IgD-negative memory B cell (primary cell): ENCODE results near the gene IL17C. TPM values are rescaled to one million over a fixed set of nuclear protein-coding genes. Genes with fewer than 3 reads are reported as not detected.
"Not testable (repeated sequence)": the region's sequence is repeated elsewhere in the genome, so short reads cannot be mapped to it uniquely, and the experiment has no call there.

Experiments used
- H3K27ac Mint-ChIP-seq, 3 donors: one replicate each; pipeline ENCODE4 v1.8.0; 2020 to 2022; ENCODE audit warnings: mild to moderate bottlenecking in 3 of 3, mixed read lengths in 3 of 3, moderate library complexity in 1 of 3
- H3K27me3 Mint-ChIP-seq: one replicate; pipeline ENCODE4 v1.8.0; 2021; ENCODE audit warnings: mixed read lengths
- H3K36me3 Mint-ChIP-seq: one replicate; pipeline ENCODE4 v1.8.0; 2020; ENCODE audit warnings: mild to moderate bottlenecking, mixed read lengths
- H3K4me1 Mint-ChIP-seq, 3 donors: one replicate each; pipeline ENCODE4 v1.8.0; 2020 to 2022; ENCODE audit warnings: mixed read lengths in 3 of 3, mild to moderate bottlenecking in 1 of 3
- H3K4me3 Mint-ChIP-seq, 4 donors: one replicate each; pipeline ENCODE4 v1.8.0; 2020 to 2022; ENCODE audit warnings: mild to moderate bottlenecking in 4 of 4, mixed read lengths in 4 of 4, moderate library complexity in 3 of 4
- H3K9me3 Mint-ChIP-seq, 3 donors: one replicate each; pipeline ENCODE4 v1.8.0; 2020 to 2021; ENCODE audit warnings: mixed read lengths in 3 of 3, mild to moderate bottlenecking in 1 of 3
- polyA plus RNA-seq: library from polyadenylated mRNA; unstranded; fragments of 300-500 nt; fragmentation: Illumina TruSeq; gene quantifications from one replicate; pipeline ENCODE4 v1.2.3, GENCODE V29; 2021

The IL17C gene
- polyA plus RNA-seq, 1 donor from 2014 or later, result not detected

DNA sequence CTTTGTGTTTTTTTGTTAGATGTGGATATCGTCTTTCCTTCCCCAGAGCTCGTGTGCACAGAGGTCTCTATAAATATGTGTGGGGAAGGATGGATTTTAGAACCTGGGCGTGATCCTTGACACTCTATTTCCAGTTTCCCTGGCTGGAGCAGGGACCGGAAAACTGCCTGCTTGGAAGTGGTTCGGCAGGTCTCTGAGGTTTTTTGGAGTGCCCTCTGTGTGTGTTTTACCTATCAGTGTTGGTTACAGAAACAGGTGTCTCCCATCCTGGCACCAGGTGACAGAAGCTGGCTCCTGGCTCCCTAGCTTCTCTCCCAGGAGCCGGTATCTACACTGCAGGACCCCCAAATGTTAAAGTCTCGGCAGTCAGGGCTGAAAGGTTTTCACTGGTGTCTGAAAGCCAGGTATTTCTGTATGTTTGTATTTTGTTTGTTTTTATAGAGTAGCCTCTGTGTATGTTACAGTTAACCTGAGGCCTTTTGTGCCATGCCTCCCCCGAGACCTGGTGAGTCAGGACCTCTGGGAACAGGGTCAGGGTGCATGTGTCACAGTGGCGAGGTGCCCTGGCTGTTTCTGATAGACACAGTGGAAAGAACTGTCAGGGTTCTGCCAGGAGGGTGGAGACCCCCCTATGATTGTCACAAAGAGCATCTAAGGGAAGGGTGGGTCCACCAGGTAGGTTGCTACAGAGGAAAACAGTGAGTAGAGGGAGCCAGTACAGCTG is 36.9 kb upstream of the IL17C start:
- H3K27me3 Mint-ChIP-seq, result no peaks in the 10 kb centered on the region
- H3K4me1 Mint-ChIP-seq, result peaks cover 0 to 6% (median 0%) of the 10 kb centered on the region in 3 donors
- peak overlapping the region in 1 of 4 donors; percentile 73 for H3K4me3 Mint-ChIP-seq
- H3K9me3 Mint-ChIP-seq, result no peaks in the 10 kb centered on the region
- no peaks in the 10 kb centered on the region for H3K36me3 Mint-ChIP-seq
- H3K27ac Mint-ChIP-seq, result peak overlapping the region in 2 of 3 donors; percentile 35 to 53

DNA sequence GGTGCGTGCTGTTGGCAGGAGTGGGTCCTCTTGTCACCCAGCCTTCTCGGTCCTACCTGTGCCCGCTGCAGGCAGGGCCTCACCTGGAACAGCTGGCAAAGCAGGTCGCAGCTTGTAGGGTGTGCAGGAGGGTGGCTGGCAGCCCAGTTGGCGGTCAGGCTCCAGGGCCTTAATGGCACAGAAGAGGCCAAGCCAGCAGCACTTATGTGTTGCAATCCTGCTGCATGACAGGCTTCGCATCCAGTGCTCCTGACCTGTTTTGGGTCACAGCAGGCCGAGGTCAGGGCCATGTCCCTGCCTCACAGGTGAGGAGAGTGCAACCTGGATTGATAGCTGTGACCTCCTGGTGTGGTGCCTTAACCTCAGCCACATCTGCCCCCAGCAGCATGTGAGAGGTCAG is 36.3 kb upstream of the IL17C start:
- H3K36me3 Mint-ChIP-seq, result no peaks in the 10 kb centered on the region
- peak overlapping the region in 1 of 3 donors; percentile 35 for H3K27ac Mint-ChIP-seq
- peak overlapping the region in 1 of 4 donors; percentile 73 for H3K4me3 Mint-ChIP-seq
- H3K27me3 Mint-ChIP-seq, result no peaks in the 10 kb centered on the region
- H3K9me3 Mint-ChIP-seq, result no peaks in the 10 kb centered on the region
- H3K4me1 Mint-ChIP-seq, result peaks cover 0 to 4% (median under 1%) of the 10 kb centered on the region in 3 donors

DNA sequence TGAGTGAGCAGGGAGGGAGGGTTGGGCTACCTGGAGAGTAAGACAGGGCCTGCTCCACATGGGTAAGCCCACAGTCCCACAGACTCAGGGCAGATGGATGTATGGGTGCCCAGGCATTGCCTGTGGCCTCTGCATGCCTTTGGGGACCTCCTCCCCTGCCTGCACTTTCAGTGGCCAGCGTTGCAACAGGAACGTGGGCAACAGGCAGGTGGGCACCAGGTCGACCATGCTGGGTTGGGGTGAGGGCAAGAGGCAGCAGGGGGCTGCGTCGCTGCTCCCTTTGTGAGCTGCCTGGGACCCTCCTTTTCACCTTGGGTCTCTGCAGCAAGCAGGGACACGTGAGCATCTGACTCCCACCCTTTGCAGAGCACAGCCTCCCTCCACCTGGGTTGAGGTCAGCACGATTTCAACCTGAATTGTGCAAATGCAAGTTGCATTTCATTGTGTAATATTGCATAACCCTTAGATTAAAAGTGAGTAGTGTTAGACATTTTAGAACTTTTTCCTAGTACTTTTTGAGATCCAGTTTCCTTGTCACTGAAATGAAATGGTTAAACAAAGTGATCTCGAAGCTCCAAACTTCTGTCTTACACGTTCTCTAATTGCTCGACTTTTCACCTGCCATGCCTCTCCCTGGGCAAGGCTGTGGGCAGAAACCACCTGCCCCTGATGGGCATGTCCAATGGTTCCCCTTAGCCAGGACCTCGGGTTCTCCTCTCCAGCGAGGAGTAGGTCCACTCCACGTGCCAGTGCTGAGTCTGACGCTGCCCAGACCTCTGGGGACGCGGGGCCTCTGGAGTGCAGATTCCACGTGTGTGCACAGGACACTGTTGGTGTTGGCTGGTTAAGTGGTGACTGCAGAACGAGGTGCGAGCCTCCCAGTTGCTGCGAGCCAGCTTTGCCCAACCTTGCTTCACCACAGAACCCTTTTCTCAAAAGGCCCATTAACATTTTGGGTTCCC is 32.9 kb upstream of the IL17C start:
- Mint-ChIP-seq H3K4me3 (peak overlapping the region in 1 of 4 donors; percentile 66), H3K27ac (no peak overlapping the region), H3K27me3 (no peaks in the 10 kb centered on the region), H3K9me3 (no peaks in the 10 kb centered on the region), H3K36me3 (peaks cover 5% of the 10 kb centered on the region), H3K4me1 (peaks cover 9 to 13% (median 10%) of the 10 kb centered on the region in 3 donors)

DNA sequence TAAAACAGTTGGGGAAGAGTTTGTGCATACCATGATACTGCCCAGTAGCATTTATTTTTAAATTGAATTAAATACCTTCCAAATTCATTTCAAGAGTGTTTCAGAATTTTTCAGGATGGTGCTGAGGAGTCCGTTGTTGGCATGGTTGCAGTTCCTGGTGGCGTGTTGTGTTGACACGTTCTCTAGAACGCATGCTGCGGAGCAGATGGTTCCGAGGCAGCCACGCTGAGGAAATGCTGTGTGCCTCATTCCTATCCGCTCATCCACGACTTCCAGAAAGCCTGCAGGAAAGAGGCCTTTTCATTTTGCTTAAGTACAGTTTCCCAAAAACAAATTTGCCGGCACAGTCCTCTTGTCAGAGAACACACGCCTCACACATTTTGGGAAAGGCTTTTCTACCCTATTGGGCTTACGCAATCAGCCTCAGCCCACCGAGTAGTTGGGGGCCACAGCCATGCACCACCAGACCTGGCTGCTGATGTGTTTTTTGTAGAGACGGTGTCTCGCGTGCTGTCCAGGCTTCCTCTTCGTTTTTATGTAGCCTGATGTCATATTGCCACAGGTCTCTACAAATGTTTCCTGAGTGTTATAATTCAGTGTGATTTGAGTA is 32.1 kb upstream of the IL17C start:
- Mint-ChIP-seq H3K9me3 (no peaks in the 10 kb centered on the region), H3K4me1 (peaks cover 9 to 13% (median 10%) of the 10 kb centered on the region in 3 donors), H3K27me3 (no peaks in the 10 kb centered on the region), H3K27ac (no peak overlapping the region), H3K36me3 (peaks cover 8% of the 10 kb centered on the region), H3K4me3 (no peak overlapping the region)

DNA sequence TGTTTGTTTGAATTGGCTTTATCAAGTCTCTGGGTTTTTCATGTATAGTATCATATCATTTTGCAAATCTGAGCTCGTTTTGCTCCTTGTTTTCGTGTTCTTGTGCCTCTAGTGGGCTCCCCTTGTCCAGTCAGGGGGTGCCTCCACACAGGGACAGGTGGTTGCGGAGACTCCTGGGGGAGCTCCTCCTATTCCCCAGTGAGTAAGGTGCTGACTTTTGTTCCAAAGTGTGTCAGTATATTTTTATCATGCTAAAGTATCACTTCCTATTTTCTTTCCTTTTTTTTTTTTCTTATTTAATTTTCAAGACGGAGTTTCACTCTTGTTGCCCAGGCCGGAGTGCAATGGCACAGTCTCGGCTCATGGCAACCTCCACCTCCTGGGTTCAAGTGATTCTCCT is 30.3 kb upstream of the IL17C start:
- Mint-ChIP-seq H3K36me3 (peaks cover 8% of the 10 kb centered on the region), H3K27ac (peak overlapping the region in 2 of 3 donors; percentile 6 to 76), H3K4me1 (peaks cover 9 to 13% (median 10%) of the 10 kb centered on the region in 3 donors), H3K27me3 (no peaks in the 10 kb centered on the region), H3K9me3 (no peaks in the 10 kb centered on the region), H3K4me3 (no peak overlapping the region)

DNA sequence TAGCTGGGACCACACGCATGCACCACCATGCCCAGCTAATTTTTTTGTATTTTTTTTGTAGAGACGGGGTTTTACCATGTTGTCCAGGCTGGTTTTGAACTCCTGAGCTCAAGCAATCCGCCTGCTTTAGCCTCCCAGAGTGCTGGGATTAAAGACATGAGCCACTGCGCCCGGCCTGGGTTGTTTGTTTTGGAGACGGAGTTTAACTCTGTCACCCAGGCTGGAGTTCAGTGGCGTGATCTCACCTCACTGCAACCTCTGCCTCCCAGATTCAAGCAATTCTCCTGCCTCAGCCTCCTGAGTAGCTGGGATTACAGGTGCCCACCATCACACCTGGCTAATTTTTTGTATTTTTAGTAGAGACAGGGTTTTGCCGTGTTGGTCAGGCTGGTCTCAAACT is 28.9 kb upstream of the IL17C start:
- H3K9me3 Mint-ChIP-seq, H3K27me3 Mint-ChIP-seq, H3K36me3 Mint-ChIP-seq, H3K27ac Mint-ChIP-seq: not testable (repeated sequence)
- peaks cover 9 to 13% (median 10%) of the 10 kb centered on the region in 3 donors for H3K4me1 Mint-ChIP-seq
- peak overlapping the region in 1 of 4 donors; percentile 63 for H3K4me3 Mint-ChIP-seq

DNA sequence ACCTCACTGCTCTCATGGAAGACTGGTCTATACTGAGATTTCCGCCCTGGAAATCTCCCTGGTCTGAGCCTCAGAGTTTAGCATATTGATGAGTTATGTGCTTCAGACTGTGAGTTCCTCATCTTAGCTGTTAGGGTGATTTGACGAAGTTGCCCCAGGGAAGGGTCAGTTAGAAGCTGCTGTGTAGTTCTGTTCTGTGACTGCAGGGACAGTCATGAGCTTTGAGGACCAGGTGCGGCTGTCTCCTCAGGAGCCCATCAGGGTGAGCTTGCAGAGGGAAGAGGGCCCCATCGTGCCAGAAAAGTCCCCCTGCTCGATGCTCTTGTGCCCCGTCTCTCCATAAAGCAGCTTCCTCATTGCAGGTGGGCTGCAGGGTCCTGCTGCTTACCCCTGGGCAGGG is 28.3 kb upstream of the IL17C start:
- no peaks in the 10 kb centered on the region for H3K9me3 Mint-ChIP-seq
- peaks cover 8% of the 10 kb centered on the region for H3K36me3 Mint-ChIP-seq
- H3K4me3 Mint-ChIP-seq, result peak overlapping the region in 1 of 4 donors; percentile 63
- peaks cover 9 to 13% (median 10%) of the 10 kb centered on the region in 3 donors for H3K4me1 Mint-ChIP-seq
- H3K27me3 Mint-ChIP-seq, result no peaks in the 10 kb centered on the region
- no peak overlapping the region for H3K27ac Mint-ChIP-seq

DNA sequence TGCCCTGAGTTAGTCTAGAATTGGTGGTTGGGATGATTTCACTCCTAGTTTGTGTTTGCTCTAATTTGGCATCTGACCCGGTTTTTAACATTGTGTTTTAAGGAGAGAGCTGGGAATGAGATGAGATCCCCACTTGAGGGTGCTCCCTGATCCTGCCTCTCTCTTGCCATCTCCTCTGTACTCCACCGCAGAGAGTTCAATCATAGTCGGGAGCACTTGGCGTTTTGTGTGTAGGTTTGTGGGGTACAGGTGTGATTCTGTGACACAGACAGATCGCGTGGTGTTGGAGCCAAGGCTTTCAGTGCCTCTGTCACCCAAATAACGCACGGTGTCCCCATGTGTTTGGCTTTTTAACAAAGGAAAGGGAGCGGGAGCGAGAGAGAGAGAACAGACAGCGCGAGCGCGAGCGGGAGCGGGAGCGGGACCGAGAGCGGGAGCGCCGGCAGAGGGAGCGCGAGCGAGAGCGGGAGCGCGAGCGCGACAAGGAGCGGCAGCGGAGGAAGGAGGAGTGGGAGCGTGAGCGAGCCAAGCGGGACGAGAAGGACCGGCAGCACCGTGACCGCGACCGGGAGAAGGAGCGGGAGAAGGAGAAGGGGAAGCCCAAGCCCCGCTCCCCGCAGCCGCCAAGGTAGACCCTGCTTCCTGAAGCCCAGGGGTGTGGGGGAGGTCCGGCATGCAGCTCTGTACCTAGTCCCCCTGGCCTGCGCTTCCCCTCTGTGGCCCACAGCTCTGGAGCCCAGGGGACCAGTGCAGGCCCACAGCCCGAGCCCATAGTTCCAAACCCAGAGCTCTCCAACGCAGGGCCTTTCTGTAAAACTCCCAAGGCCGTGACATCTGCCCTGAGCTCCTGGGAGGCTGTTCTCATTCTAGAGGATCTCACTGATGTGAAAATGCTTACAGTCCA is 27.2 kb upstream of the IL17C start:
- no peak overlapping the region for H3K27ac Mint-ChIP-seq
- H3K9me3 Mint-ChIP-seq, result no peaks in the 10 kb centered on the region
- H3K4me1 Mint-ChIP-seq, result peaks cover 9 to 13% (median 10%) of the 10 kb centered on the region in 3 donors
- peaks cover 8% of the 10 kb centered on the region for H3K36me3 Mint-ChIP-seq
- H3K27me3 Mint-ChIP-seq, result no peaks in the 10 kb centered on the region
- peak overlapping the region in 1 of 4 donors; percentile 51 for H3K4me3 Mint-ChIP-seq

DNA sequence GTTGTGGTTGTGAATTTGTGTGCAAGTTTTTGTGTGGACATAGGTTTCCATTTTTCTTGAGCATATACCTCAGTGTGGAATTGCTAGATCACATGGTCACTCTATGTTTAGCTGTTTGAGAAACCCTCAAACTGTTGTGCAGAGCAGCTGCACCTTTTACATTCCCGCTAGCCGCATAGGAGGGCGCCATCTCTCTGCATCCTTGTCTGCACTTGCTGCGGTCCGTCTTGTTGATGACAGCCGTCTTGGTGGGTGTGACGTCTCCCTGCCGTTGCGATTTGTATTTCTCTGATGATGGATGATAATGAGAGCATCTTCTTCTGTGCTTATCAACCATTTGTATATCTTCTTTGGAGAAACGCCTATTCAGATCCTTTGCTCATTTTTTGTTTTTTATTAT is 25.1 kb upstream of the IL17C start:
- Mint-ChIP-seq H3K36me3 (peaks cover 3% of the 10 kb centered on the region), H3K4me3 (peak overlapping the region in 1 of 4 donors; percentile 1), H3K4me1 (peaks cover 0 to 3% (median 2%) of the 10 kb centered on the region in 3 donors), H3K9me3 (no peaks in the 10 kb centered on the region), H3K27me3 (no peaks in the 10 kb centered on the region), H3K27ac (no peak overlapping the region)

DNA sequence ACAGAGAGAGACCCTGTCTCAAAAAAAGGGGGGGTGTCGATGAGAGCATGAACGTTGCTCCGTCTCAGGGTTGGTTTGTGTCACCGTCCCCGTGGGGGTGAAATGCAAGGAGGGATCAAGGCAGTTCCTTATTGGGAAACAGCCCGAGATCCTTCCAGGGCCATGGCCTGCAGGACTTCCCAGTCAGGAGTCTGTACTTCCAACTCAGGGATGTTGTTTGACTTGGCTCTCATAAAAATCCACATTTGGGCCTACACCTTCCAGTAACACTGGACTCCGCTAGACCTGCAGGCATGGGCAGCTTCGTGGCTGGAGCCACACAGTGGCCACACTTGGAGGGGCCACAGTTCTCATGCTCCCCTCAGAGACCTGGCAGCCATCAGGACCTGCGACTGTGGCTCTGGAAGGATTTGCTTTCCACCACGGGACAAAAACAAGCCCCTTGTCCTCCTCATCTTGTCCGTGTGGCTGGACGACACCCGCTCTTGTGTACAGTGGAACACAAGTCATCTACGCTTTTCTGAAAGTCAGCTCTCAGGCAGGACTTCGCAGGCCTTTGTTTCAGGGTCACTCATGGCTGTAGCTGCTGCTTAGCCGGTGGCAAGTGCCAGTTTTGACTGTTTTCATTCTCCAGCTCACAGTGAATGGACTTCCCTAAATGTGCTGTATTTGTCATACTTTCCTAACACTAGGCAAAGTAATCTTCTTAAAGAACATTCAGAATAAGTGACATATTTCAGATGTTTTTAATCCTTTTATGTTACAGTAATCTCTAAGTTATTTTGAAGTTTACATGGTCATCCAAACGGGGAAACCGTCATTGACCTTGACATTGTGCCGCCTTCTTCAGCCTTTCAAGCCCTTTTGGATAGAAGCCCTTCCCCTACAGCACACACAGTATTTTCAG is 24.2 kb upstream of the IL17C start:
- H3K9me3 Mint-ChIP-seq, result no peaks in the 10 kb centered on the region

DNA sequence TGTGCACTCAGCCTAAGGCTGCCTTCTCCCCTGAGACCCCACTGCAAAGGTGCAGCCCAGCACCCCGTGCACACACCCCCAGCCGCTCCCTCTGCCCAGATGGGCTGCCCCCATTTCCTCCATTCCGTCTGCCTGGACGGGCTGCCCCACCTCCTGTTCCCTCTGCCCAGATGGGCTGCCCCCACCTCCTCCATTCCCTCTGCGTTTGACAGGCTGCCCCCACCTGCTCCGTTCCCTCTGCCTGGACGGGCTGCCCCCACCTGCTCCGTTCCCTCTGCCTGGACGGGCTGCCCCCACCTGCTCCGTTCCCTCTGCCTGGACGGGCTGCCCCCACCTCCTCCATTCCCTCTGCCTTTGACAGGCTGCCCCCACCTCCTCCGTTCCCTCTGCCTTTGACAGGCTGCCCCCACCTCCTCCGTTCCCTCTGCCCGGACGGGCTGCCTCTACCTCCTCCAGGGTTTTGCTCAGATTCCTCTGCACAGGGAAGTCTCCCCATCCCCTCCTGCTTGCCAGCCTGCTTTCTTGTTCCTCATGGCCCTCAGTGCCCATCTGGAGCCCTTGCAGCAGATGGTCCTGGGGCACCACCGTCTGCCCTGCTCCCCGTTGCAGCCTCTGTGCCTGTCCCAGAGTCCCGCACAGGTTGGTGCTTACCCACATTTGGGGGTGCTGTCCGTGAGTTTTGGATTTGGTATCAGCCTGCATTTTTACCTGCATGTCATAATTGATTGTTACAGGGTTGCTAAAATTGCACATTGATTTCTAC is 23.4 kb upstream of the IL17C start:
- H3K36me3 Mint-ChIP-seq, result peaks cover 3% of the 10 kb centered on the region
- no peaks in the 10 kb centered on the region for H3K27me3 Mint-ChIP-seq
- H3K9me3 Mint-ChIP-seq, result no peaks in the 10 kb centered on the region
- no peak overlapping the region for H3K27ac Mint-ChIP-seq
- H3K4me1 Mint-ChIP-seq, result peaks cover 0 to 1% (median 0%) of the 10 kb centered on the region in 3 donors
- peak overlapping the region in 1 of 4 donors; percentile 73 for H3K4me3 Mint-ChIP-seq

More for the DNA sequence above, 24.2 kb upstream of the IL17C start:
- H3K4me3 Mint-ChIP-seq, result no peak overlapping the region
- no peak overlapping the region for H3K27ac Mint-ChIP-seq
- peaks cover 3% of the 10 kb centered on the region for H3K36me3 Mint-ChIP-seq
- peaks cover 0 to 1% (median 0%) of the 10 kb centered on the region in 3 donors for H3K4me1 Mint-ChIP-seq
- H3K27me3 Mint-ChIP-seq, result no peaks in the 10 kb centered on the region

DNA sequence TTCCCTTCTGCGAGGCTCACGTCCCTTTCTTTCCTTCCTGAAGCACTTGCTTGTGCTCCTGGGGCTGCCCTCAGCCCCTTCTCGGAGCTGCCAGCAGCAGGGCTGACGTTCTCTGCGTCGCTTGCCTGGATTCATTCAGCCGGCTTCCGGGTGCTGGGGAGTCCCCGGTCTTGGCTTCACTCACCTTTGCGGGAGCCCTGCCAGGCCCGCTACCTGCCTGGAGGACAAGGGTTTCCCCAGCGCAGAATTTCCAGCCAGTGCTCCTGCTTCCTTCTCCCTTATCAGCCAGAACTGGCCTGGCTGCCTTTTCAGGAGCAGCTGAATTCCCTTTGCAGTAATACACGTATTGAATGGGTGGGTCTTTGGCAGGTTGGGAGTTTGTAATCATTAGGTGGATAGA is 22.1 kb upstream of the IL17C start:
- H3K27me3 Mint-ChIP-seq, result no peaks in the 10 kb centered on the region
- no peak overlapping the region for H3K27ac Mint-ChIP-seq
- H3K36me3 Mint-ChIP-seq, result no peaks in the 10 kb centered on the region
- no peaks in the 10 kb centered on the region for H3K9me3 Mint-ChIP-seq
- no peak overlapping the region for H3K4me3 Mint-ChIP-seq
- peaks cover 0 to 3% (median 0%) of the 10 kb centered on the region in 3 donors for H3K4me1 Mint-ChIP-seq

DNA sequence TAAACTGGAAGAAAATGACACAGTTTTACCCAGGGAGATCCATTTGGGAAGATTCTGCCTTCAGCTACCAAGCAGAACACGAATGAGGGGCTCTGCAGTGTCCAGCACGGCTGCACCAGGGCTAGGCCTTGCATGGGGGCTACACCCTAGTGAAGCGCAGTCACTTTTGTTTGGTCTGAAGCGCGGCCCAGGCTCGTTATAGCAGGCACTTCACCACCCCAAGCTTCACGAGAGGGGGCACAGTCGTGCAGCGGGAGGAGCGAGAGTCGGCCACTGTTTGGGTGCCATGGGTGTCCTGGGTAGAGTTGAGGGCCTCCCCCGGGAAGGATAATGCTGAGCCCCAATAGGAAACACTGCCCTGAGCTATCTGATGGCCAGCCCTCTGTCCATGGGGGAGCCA is 21.6 kb upstream of the IL17C start:
- H3K4me3 Mint-ChIP-seq, result no peak overlapping the region
- no peaks in the 10 kb centered on the region for H3K27me3 Mint-ChIP-seq
- H3K4me1 Mint-ChIP-seq, result peaks cover 0 to 3% (median 0%) of the 10 kb centered on the region in 3 donors
- no peaks in the 10 kb centered on the region for H3K36me3 Mint-ChIP-seq
- no peaks in the 10 kb centered on the region for H3K9me3 Mint-ChIP-seq
- H3K27ac Mint-ChIP-seq, result no peak overlapping the region
